Stimulated activated CD4-positive, alpha-beta T cell treated with anti-CD3 and anti-CD28 coated beads, TNF-alpha, amount 100 ng/mL, for 4 hours (primary cell): Measurements from ENCODE around the gene STXBP2.

ENCODE experiments used
- DNase-seq, 3 experiments: peaks; one replicate each; pipeline ENCODE4 v3.0.0-alpha.2; 2020; ENCODE audit warnings: low read depth in 3 of 3

The STXBP2 gene

GRCh38 chr19:7612282-7613274 lies 24.3 kb upstream of the STXBP2 start:
- no peak for DNase-seq

GRCh38 chr19:7614859-7615741 lies 21.8 kb upstream of the STXBP2 start:
- no peak for DNase-seq

- no peak for DNase-seq
Observed at GRCh38 chr19:7617172-7617571, 19.7 kb upstream of the STXBP2 start.

- DNase-seq, result no peak
Observed at GRCh38 chr19:7617735-7618134, 19.2 kb upstream of the STXBP2 start.

- no peak for DNase-seq
Observed at GRCh38 chr19:7618348-7618747, 18.6 kb upstream of the STXBP2 start.

GRCh38 chr19:7618771-7619510 lies 18.0 kb upstream of the STXBP2 start:
- DNase-seq, result no peak

- no peak for DNase-seq
Observed at GRCh38 chr19:7619671-7620441, 17.1 kb upstream of the STXBP2 start.

- DNase-seq, result no peak
Observed at GRCh38 chr19:7620442-7621412, 16.2 kb upstream of the STXBP2 start.

- DNase-seq, result no peak
Observed at GRCh38 chr19:7622933-7623685, 13.8 kb upstream of the STXBP2 start.

- DNase-seq, result no peak
Observed at GRCh38 chr19:7623725-7624603, 12.9 kb upstream of the STXBP2 start.

- DNase-seq, result no peak
Observed at GRCh38 chr19:7624810-7625209, 12.1 kb upstream of the STXBP2 start.

- no peak for DNase-seq
Observed at GRCh38 chr19:7625763-7626372, 11.0 kb upstream of the STXBP2 start.

GRCh38 chr19:7627166-7627565 lies 9.7 kb upstream of the STXBP2 start:
- no peak for DNase-seq

GRCh38 chr19:7628589-7629311 lies 8.2 kb upstream of the STXBP2 start:
- no peak for DNase-seq

- peak; percentile 77 to 90 (median 86) for DNase-seq
Observed at GRCh38 chr19:7629347-7630054, 7.4 kb upstream of the STXBP2 start, which contains the start of the genes PET100 and XAB2. PET100 (plus strand) TSS chr19:7629793; CDS start chr19:7629834, 41 bp downstream. XAB2 (minus strand) TSS chr19:7629545; CDS start chr19:7629527, 18 bp downstream.

- no peak for DNase-seq
Observed at GRCh38 chr19:7631577-7631976, 5.3 kb upstream of the STXBP2 start.
